ENCODE results near the gene SRGAP2C.
"Not testable (repeated sequence)": the region's sequence is repeated elsewhere in the genome, so short reads cannot be mapped to it uniquely, and the experiment has no call there.

The SRGAP2C gene

GRCh38 chr1:121346654-121347053 is 161.9 kb downstream of the SRGAP2C start:
- not testable (repeated sequence) for DNase-seq

- not testable (repeated sequence) for DNase-seq
Measured at GRCh38 chr1:121347476-121347875, 162.7 kb downstream of the SRGAP2C start.

- not testable (repeated sequence) for DNase-seq
Measured at GRCh38 chr1:121348115-121348514, 163.3 kb downstream of the SRGAP2C start.

GRCh38 chr1:121349332-121349967 is 164.7 kb downstream of the SRGAP2C start:
- DNase-seq, result not testable (repeated sequence)

GRCh38 chr1:121355711-121356420 is 171.1 kb downstream of the SRGAP2C start:
- not testable (repeated sequence) for DNase-seq

- DNase-seq, result not testable (repeated sequence)
Measured at GRCh38 chr1:121356819-121357218, 172.0 kb downstream of the SRGAP2C start.

GRCh38 chr1:121360531-121360930 is 175.8 kb downstream of the SRGAP2C start:
- not testable (repeated sequence) for DNase-seq

- not testable (repeated sequence) for DNase-seq
Measured at GRCh38 chr1:121361451-121362233, 176.9 kb downstream of the SRGAP2C start.

GRCh38 chr1:121362234-121362883 is 177.6 kb downstream of the SRGAP2C start:
- DNase-seq, result not testable (repeated sequence)

- not testable (repeated sequence) for DNase-seq
Measured at GRCh38 chr1:121365316-121365715, 180.5 kb downstream of the SRGAP2C start.

GRCh38 chr1:121365723-121366122 is 180.9 kb downstream of the SRGAP2C start:
- not testable (repeated sequence) for DNase-seq

- DNase-seq, result not testable (repeated sequence)
Measured at GRCh38 chr1:121366171-121366570, 181.4 kb downstream of the SRGAP2C start.

- DNase-seq, result not testable (repeated sequence)
Measured at GRCh38 chr1:121368910-121369309, 184.1 kb downstream of the SRGAP2C start.

- not testable (repeated sequence) for DNase-seq
Measured at GRCh38 chr1:121369959-121370358, 185.2 kb downstream of the SRGAP2C start.

- DNase-seq, result not testable (repeated sequence)
Measured at GRCh38 chr1:121374851-121375367, 190.1 kb downstream of the SRGAP2C start.

- DNase-seq, result not testable (repeated sequence)
Measured at GRCh38 chr1:121376986-121377385, 192.2 kb downstream of the SRGAP2C start.

GRCh38 chr1:121378757-121379156 is 194.0 kb downstream of the SRGAP2C start:
- not testable (repeated sequence) for DNase-seq

GRCh38 chr1:121384754-121385153 is 200.0 kb downstream of the SRGAP2C start:
- not testable (repeated sequence) for DNase-seq

GRCh38 chr1:121385162-121385561 is 200.4 kb downstream of the SRGAP2C start:
- DNase-seq, result not testable (repeated sequence)

GRCh38 chr1:121385563-121386288 is 201.0 kb downstream of the SRGAP2C start:
- DNase-seq, result not testable (repeated sequence)

GRCh38 chr1:121386319-121386948 is 201.7 kb downstream of the SRGAP2C start:
- not testable (repeated sequence) for DNase-seq
